Astrocyte (in vitro differentiated cells and primary cell): Measurements from ENCODE around the gene CNOT1.

Experiments used
- EZH2 ChIP-seq: IDR thresholded peaks from 2 replicates; pipeline ENCODE4 v1.6.1; 2012; ENCODE audit warnings: mild to moderate bottlenecking, low read length, inconsistent platforms; ENCODE audit not compliant: insufficient read depth
- TF ChIP-seq, protein P1 (sequence below): IDR thresholded peaks from 2 replicates; pipeline ENCODE4 v1.5.1; 2011; ENCODE audit warnings: low read depth, mild to moderate bottlenecking, inconsistent platforms, low read length, moderate library complexity; ENCODE audit not compliant: insufficient read depth

DNA sequence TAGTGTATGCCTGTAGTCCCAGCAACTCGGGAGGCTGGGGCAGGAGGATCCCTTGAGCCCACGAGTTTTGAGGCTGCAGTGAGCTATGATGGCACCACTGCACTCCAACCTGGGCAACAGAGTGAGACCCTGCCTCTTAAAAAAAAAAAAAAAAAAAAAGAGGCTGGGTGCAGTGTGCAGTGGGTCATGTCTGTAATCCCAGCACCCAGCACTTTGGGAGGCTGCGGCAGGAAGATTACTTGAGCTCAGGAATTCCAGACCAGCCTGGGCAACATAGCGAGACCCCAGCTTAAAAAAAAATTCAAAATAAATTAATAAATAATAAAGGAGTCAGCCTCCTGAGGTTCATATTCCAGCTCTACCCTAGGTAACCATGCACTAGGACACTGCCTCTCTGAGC lies 9.6 kb upstream of the CNOT1 start:
- TF ChIP-seq, protein P1, sequence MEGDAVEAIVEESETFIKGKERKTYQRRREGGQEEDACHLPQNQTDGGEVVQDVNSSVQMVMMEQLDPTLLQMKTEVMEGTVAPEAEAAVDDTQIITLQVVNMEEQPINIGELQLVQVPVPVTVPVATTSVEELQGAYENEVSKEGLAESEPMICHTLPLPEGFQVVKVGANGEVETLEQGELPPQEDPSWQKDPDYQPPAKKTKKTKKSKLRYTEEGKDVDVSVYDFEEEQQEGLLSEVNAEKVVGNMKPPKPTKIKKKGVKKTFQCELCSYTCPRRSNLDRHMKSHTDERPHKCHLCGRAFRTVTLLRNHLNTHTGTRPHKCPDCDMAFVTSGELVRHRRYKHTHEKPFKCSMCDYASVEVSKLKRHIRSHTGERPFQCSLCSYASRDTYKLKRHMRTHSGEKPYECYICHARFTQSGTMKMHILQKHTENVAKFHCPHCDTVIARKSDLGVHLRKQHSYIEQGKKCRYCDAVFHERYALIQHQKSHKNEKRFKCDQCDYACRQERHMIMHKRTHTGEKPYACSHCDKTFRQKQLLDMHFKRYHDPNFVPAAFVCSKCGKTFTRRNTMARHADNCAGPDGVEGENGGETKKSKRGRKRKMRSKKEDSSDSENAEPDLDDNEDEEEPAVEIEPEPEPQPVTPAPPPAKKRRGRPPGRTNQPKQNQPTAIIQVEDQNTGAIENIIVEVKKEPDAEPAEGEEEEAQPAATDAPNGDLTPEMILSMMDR: no peak
- no peak for TF ChIP-seq EZH2
